KBM-7 (cell line): ENCODE data around the gene AHRR.
A peak's percentile ranks its signal among the peaks of the same experiment; 100 is the strongest.
"Not testable (repeated sequence)": the region's sequence is repeated elsewhere in the genome, so short reads cannot be mapped to it uniquely, and the experiment has no call there.

Experiments
- DNase-seq: peaks from one replicate; pipeline ENCODE4 v3.0.0-alpha.2; 2015
- in situ Hi-C: fragments of 300-500 bp; cut with MboI; formaldehyde crosslinking; loops from 2 replicates; pipeline ENCODE4 v1.14.3; 2020; ENCODE audit warnings: low sequenced_read_pairs, low pct_unique_long_range_greater_than_20kb, mixed read lengths

AHRR gene

DNA sequence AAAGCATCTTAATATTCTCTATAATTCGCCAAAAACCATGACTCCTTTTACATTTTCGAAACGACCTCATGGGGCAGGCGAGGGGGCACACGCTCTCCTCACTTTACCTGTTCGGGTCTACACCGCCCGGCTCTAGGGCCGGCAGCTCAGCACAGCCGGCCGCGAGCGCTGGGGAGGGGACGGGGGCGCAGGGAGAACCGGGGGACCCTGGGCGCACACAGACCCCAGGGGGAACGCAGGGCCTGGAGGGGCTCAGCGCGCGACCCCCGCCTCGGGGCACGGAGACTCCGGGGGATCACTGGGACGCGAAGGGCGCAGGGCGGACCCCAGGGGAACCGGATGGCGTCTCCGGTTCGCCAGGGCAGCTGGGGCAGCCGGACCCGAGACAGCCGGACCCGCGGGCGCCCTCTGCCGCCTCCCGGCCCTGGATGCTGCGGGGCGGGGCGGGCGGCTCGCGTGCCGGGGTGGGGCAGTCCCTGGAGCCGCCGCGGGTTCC is at the start of gene AHRR:
TSS of gene AHRR (plus strand) at position 485 of the 496 bp plus-strand sequence. CDS start 22,189 bp downstream, outside the sequence.
- in situ Hi-C loops = no loop called here
- DNase-seq = peak; percentile 61

- in situ Hi-C loops, DNase-seq: not testable (repeated sequence)
Observed at GRCh38 chr5:271828-272167, 49.7 kb upstream of the AHRR start.

GRCh38 chr5:273091-273490 is 48.4 kb upstream of the AHRR start:
- DNase-seq, in situ Hi-C loops: not testable (repeated sequence)

DNA sequence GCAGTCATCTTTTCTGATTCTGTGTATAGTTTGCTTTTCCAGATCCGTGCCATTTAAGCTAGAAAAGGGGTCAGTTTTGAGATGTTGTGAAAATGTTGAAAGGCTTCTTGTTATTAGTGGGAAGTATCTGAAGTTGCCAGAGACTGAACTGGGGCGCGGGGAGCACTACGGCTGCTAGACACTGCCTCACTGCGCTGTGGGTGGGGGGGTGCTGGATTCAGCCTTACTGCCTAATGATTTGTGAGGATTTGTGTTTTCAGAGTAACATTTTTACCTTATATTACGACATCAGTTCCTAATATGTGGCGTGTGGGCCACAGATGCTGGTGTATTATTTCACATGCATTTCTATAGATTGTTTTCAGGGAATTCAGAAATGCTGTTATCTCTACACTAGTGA is 48.0 kb upstream of the AHRR start:
- in situ Hi-C loops, DNase-seq: not testable (repeated sequence)

DNA sequence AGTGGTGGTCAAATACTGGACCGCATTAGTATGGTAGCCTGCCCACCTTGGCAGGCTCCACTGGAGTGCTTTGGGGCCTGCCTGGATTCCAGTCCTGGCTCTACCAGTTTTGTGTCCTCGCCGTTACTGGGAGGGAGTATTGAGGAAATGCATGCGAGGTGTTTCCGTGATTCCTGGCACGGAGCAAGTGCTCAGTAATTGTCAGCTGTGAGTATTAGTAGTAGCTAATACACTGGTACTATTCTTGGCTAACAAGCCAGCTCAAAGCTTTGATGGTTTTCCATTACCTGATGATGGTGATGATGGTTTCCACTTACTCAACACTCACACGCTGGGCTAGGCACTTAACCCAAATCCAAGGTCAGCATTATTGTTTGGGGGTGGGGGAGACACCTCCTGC is 47.2 kb upstream of the AHRR start:
- DNase-seq, in situ Hi-C loops: not testable (repeated sequence)

DNA sequence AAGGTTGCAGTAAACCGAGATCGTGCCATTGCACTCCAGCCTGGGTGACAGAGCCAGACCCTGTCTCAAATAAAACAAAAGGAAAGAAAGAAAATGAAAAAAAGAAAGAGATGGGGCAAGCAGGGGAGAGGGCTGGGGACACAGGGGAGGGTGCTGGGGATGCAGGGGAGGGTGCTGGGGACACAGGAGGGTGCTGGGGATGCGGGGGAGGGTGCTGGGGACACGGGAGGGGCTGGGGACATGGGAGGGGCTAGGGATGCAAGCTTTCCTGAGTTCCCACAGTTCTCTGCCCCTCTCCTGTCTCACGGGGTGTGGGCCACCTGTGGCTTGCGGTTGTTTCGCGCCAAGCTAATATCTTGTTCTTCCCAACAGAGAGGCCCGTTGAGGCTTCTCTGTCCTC is 42.9 kb upstream of the AHRR start:
- no peak for DNase-seq
- in situ Hi-C loops = no loop called here

- in situ Hi-C loops, DNase-seq: not testable (repeated sequence)
Observed at GRCh38 chr5:279051-279665, 42.4 kb upstream of the AHRR start.

GRCh38 chr5:285991-286557 is 35.4 kb upstream of the AHRR start:
- in situ Hi-C loops = no loop called here
- DNase-seq = no peak

GRCh38 chr5:290200-290599 is 31.3 kb upstream of the AHRR start:
- in situ Hi-C loops, DNase-seq: not testable (repeated sequence)

DNA sequence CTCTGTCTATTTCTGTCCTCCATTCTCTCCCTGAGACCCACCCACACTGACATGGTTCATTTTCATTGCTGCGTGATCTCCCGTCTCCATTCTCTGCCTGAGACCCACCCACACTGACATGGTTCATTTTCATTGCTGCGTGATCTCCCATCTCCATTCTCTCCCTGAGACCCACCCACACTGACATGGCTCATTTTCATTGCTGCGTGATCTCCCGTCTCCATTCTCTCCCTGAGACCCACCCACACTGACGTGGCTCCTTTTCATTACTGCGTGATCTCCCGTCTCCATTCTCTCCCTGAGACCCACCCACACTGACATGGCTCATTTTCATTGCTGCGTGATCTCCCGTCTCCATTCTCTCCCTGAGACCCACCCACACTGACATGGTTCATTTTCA is 30.2 kb upstream of the AHRR start:
- in situ Hi-C loops, DNase-seq: not testable (repeated sequence)

- DNase-seq, in situ Hi-C loops: not testable (repeated sequence)
Observed at GRCh38 chr5:294788-295187, 26.7 kb upstream of the AHRR start.

DNA sequence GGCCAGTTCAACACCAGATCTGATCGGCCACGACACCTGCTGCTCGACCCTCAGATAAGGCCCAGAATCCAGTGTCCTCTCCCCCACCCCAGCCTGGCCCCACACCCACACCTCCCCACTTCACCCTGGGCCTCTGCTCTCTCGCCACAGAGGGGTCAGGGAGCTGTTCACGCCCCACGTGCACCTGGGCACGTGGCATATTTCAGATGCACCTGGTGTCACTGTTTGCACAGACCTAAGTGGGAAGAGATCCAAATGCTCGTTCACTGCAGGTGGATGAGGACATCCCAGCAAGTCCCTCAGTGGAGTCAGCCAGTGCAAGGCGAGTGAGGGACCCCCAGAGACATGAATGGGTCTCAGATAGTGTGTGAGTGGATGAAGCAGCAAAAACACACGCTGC is 25.3 kb upstream of the AHRR start:
- DNase-seq, in situ Hi-C loops: not testable (repeated sequence)

GRCh38 chr5:296954-297353 is 24.6 kb upstream of the AHRR start:
- in situ Hi-C loops = not testable (repeated sequence)
- peak; percentile 47 for DNase-seq

- in situ Hi-C loops, DNase-seq: not testable (repeated sequence)
Observed at GRCh38 chr5:297448-297847, 24.1 kb upstream of the AHRR start.

- DNase-seq, in situ Hi-C loops: not testable (repeated sequence)
Observed at GRCh38 chr5:297991-298736, 23.4 kb upstream of the AHRR start.

- DNase-seq = no peak
- in situ Hi-C loops = no loop called here
Observed at GRCh38 chr5:298737-299125, 22.8 kb upstream of the AHRR start.

DNA sequence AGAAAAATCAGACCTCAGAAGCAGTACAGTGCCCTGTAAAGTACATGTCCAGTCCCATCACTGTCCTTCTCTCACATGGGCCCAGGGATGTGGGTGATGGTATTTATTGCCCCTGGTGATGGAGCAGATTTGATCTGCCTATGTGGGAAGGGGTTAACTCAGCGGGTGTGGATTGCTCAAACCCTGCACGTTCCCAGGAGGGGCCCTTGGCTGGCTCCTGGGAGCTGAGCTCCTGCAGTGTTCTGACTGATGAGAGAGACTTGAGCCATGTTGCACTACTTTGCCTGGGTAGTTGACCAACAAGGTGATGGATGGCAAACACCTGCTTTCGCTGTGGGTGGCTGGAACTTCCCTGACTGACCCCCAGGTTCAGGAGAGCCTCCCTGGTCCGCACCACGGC is 21.6 kb upstream of the AHRR start:
- in situ Hi-C loops, DNase-seq: not testable (repeated sequence)

DNA sequence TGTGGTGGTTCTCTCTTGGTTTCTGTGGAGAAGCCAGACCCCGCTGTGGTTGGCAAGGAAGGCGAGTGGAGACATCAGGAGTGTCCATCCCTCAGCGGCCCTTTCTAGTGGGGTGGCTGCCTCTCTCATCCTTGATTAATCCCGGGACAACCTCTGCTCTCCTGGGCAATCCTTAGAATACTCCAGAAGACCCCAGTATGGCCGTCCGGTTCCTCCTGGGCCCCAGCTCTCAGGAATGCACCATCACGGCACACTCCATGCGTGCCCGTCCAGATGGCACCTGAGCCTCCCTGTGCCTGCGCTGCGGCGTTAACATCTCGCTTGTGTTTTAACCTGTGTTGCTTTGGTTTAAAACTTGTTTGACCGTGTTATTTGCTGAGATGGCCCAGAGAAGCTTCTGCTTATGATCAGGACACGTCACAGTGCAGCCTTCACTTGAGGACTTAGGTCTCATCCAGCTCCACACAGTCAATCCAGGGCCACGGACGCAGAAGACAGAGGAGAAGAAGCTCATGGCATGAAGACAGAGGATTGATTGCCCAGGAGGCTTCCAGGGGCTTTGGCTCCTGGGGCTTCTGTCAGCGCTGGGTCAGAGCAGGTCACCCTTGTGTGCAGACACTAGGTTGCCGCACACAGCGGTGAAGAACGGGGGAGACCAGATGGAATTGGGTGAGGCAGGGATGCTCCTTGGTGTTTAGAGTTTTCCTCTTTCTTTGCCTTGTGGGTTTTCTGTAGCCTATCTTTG is 20.7 kb upstream of the AHRR start:
- DNase-seq, in situ Hi-C loops: not testable (repeated sequence)

DNA sequence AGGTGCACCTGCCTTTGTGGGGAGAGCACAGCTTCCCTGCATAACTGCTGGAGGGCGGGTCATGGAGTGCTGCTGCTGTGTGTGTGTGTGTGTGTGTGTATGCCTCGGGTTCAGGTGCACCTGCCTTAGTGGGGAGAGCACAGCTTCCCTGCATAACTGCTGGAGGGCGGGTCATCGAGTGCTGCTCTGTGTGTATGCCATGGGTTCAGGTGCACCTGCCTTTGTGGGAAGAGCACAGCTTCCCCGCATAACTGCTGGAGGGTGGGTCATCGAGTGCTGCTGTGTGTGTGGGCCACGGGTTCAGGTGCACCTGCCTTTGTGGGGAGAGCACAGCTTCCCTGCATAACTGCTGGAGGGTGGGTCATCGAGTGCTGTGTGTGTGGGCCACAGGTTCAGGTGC is 19.1 kb upstream of the AHRR start:
- in situ Hi-C loops, DNase-seq: not testable (repeated sequence)

DNA sequence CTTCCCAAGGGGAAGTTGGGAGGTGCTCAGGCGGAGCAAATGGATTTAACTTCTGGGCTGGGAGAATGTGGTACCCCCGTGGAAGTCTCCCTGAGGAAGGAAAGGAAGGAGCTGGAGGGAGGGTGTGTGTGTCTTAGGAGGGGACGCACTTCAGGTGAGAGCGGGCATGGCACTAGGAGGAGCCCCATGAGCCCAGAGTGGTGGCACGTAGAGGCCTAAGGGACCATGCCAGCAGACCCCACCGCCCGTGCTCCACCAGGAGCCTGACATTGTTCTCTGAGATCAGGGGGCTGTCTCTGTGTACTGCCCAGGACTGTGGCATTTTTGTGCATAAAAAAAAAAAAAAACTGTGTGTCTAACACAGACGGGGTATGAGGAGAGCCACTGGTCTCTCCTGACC is 18.5 kb upstream of the AHRR start:
- in situ Hi-C loops = no loop called here
- no peak for DNase-seq
